ENCODE results near the gene ABCA2. TPM values are rescaled to one million over a fixed set of nuclear protein-coding genes. Genes with fewer than 3 reads are reported as not detected.

The ABCA2 gene
- total and polyA plus RNA-seq, 2 experiments from 2014 or later: 30.5 to 56.7 TPM

DNA sequence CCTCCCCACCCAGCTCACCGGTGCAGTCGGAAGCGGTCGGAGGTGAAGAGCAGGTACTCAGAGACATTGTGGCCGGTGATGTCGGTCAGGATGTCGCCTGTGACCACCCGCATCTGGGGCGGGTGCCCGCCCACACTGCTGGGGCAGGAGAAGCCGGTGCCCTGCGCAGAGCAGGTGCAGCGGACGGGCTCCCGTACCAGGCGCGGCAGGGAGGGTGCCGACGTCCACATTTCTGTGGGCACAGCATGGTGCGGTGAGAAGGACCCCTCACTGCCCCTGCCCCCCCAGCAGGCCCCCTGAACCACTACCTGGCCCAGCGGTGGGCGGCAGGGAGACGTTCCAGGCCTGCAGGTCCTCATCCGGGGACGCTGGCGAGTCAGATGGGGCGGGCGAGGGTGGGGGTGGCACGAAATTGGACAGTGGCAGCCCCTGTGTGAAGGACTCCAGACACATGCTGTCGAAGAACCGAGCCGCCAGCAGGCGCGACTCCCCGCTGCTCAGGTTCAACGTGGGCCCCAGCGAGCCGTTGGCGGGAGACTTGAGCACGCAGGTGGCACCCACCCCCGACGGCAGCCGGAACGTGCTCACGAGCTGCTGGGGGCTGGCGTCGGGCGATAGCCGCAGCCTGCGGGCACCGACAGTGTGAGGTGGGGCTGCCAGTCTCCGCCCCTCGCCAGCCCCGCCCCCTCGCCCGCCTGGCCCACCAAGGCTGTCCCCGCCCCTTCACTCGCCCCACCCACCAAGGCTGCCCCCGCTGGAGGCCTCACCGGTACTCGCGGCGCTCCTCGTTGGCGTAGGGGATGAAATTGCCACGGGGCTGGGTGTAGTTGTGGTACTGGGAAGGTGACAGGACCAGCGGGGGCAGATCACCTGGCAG, 15.1 kb downstream of the ABCA2 start:
- DNase-seq (ENCODE audit: low read depth in 1 of 2, low spot score in 1 of 2): no peak

DNA sequence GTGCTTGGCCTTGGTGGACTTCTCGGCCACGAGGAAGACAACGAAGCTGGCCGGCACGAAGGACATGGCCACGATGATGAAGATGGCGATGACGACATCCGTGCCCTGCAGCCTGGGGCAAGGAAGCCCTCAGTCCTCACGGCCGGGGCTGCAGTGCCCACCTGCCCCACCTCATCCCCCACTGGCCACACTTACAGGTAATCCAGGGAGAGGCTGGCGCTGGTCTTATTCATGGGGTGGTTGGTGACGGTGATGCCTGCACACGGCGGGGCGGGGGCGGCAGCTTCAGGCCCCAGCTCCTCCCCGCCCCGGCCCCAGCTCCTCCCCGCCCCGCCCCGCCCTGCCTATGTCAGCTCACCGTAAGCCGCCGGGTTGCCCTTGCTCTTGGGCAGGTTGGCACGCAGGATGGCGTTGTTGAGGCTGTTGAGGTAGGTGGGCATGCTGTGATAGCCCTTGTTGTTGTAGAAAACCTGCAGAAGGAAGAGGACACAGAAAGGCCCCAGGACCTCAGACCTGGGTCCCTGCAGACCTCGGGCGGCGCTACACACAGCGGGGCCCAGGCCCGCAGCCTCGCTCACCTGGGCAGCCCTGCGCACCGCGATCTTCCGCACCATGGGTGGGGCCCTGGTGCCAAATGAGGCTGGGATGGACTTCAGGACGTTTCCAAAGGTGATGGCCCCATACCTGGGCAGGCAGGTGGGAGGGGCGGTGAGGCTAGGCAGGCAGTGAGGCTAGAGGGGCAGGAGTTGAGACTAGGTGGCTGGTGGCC, 15.9 kb downstream of the ABCA2 start:
- TF ChIP-seq, protein P1, sequence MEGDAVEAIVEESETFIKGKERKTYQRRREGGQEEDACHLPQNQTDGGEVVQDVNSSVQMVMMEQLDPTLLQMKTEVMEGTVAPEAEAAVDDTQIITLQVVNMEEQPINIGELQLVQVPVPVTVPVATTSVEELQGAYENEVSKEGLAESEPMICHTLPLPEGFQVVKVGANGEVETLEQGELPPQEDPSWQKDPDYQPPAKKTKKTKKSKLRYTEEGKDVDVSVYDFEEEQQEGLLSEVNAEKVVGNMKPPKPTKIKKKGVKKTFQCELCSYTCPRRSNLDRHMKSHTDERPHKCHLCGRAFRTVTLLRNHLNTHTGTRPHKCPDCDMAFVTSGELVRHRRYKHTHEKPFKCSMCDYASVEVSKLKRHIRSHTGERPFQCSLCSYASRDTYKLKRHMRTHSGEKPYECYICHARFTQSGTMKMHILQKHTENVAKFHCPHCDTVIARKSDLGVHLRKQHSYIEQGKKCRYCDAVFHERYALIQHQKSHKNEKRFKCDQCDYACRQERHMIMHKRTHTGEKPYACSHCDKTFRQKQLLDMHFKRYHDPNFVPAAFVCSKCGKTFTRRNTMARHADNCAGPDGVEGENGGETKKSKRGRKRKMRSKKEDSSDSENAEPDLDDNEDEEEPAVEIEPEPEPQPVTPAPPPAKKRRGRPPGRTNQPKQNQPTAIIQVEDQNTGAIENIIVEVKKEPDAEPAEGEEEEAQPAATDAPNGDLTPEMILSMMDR (IDR thresholded peaks at IDR 0.05; ENCODE audit: low read depth, low read length): no peak
- Histone ChIP-seq H3K4me1 (ENCODE audit: low read depth) (no peaks in the 10 kb centered on the region), H3K36me3 (peaks cover 12% of the 10 kb centered on the region), H3K9me3 (ENCODE audit: low read depth) (no peaks in the 10 kb centered on the region), H3K27me3 (no peaks in the 10 kb centered on the region), H3K27ac (no peak overlapping the region), H3K4me3 (no peak overlapping the region)
- no peak for DNase-seq (ENCODE audit: low read depth in 1 of 2, low spot score in 1 of 2)

More for the DNA sequence above, 15.1 kb downstream of the ABCA2 start:
- peaks cover 12% of the 10 kb centered on the region for H3K36me3 ChIP-seq
- TF ChIP-seq, protein P1 (IDR thresholded peaks at IDR 0.05; ENCODE audit: low read depth, low read length): no peak
- H3K9me3 ChIP-seq (ENCODE audit: low read depth): no peaks in the 10 kb centered on the region
- H3K27ac ChIP-seq: no peak overlapping the region
- H3K4me3 ChIP-seq: no peak overlapping the region
- H3K27me3 ChIP-seq: no peaks in the 10 kb centered on the region
- H3K4me1 ChIP-seq (ENCODE audit: low read depth): no peaks in the 10 kb centered on the region

DNA sequence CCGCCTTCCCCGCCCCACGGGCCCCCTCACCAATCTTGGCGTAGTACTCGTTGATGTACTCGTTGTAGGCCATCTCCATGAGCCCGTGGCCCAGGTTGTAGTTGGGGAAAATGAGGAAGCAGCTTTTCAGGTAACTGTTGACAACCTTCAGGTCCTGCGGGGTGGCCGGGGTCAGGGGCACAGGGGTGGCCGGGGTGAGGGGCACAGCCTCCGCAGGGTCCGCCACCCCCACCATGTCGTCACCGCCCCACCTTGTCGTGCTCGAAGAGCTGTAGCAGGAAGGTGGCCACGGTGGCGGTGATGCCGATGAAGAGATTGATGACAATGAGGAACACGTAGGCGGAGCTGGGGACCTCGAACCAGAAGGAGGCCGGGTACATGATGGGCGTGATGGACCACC, 16.9 kb downstream of the ABCA2 start:
- H3K36me3 ChIP-seq: peaks cover 11% of the 10 kb centered on the region
- no peak overlapping the region for H3K4me3 ChIP-seq
- no peaks in the 10 kb centered on the region for H3K9me3 ChIP-seq (ENCODE audit: low read depth)
- no peak overlapping the region for H3K27ac ChIP-seq
- DNase-seq (ENCODE audit: low read depth in 1 of 2, low spot score in 1 of 2): no peak
- TF ChIP-seq, protein P1 (IDR thresholded peaks at IDR 0.05; ENCODE audit: low read depth, low read length): no peak
- H3K4me1 ChIP-seq (ENCODE audit: low read depth): no peaks in the 10 kb centered on the region
- no peaks in the 10 kb centered on the region for H3K27me3 ChIP-seq

DNA sequence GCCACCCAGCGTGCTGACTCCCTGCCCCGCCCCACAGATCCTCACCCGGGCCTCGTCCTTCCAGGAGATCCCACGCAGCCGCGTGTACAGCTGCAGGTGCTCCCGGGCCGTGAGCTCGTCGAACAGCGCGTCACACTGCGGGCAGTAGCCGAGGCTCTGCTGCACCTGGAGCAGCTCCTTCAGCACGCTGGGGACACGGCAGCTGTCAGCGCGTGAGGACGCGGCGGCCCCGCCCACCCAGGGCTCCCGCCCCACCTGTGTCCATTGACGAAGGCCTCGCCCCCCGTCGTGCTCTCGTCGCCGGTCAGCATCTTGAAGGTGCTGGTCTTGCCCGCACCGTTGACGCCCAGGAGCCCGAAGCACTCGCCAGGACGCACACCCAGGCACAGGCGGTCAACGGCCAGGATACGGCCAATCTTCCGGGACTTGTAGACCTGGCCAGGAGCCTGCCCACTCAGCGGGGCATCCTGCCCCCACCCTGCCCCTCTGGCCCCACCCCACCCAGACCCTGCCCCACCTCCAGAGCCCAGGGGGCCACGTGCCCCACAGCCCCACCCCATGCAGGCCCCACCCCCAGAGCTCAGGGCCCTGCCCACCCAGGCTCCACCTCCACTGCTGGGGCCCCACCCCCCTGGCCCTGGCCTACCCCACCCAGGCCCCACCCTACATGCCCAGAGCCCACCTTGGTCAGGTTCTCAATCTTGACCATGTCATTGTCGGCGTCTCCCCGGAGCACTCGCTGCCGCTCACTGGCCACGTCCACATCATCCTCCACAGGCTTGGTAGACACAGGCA, 17.9 kb downstream of the ABCA2 start:
- Histone ChIP-seq H3K36me3 (peaks cover 3% of the 10 kb centered on the region), H3K27ac (no peak overlapping the region), H3K4me1 (ENCODE audit: low read depth) (no peaks in the 10 kb centered on the region), H3K9me3 (ENCODE audit: low read depth) (no peaks in the 10 kb centered on the region), H3K4me3 (no peak overlapping the region), H3K27me3 (no peaks in the 10 kb centered on the region)
- TF ChIP-seq, protein P1 (IDR thresholded peaks at IDR 0.05; ENCODE audit: low read depth, low read length): no peak
- no peak for DNase-seq (ENCODE audit: low read depth in 1 of 2, low spot score in 1 of 2)

DNA sequence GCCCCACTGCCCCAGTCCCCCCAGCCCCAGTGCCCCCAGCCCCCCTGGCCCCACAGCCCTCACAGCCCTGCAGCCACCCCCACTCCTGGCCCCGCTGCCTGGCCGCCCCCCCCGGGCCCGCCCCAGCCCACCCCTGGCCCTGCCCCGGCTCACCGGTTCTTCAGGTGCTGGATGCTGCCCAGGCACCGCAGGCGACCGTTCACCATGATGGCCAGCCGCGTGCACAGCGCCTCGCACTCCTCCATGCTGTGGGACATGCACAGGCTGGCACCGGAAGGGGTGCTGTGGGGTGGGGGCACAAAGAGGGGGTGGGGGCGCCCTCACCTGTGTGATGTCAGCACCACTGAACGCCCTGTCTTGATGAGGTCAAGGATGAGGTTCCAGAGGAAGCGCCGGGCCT, 18.8 kb downstream of the ABCA2 start:
- H3K4me3 ChIP-seq: no peak overlapping the region
- H3K27ac ChIP-seq: no peak overlapping the region
- no peaks in the 10 kb centered on the region for H3K4me1 ChIP-seq (ENCODE audit: low read depth)
- no peaks in the 10 kb centered on the region for H3K9me3 ChIP-seq (ENCODE audit: low read depth)
- no peaks in the 10 kb centered on the region for H3K27me3 ChIP-seq
- DNase-seq (ENCODE audit: low read depth in 1 of 2, low spot score in 1 of 2): no peak
- peaks cover 3% of the 10 kb centered on the region for H3K36me3 ChIP-seq
- TF ChIP-seq, protein P1 (IDR thresholded peaks at IDR 0.05; ENCODE audit: low read depth, low read length): no peak

Measured in cardiac muscle cell (in vitro differentiated cells and primary cell).